Spleen (tissue), 11 donors: Measurements from ENCODE around the gene C11orf65. TPM values are rescaled to one million over a fixed set of nuclear protein-coding genes. Genes with fewer than 3 reads are reported as not detected.
A peak's percentile ranks its signal among the peaks of the same experiment; 100 is the strongest.
"Not testable (repeated sequence)": the region's sequence is repeated elsewhere in the genome, so short reads cannot be mapped to it uniquely, and the experiment has no call there.

ENCODE experiments used
- DNase-seq: peaks from one replicate; pipeline ENCODE4 v3.0.0-alpha.2; 2020
- H3K27ac ChIP-seq, 8 donors: fragments of 200-600 bp; sonication (generic) in 7 of 8; 1 replicate in 4 of 8; 2 replicates in 4 of 8; pipeline versions ENCODE4 v1.5.0 to v1.8.0; 2016 to 2021; ENCODE audit warnings: inconsistent platforms in 4 of 8, mild to moderate bottlenecking in 4 of 8, moderate library complexity in 1 of 8
- H3K27me3 ChIP-seq, 7 donors: fragments of 200-600 bp; sonication (generic) in 6 of 7; replicated peaks in 1 of 7; 1 replicate in 4 of 7; 2 replicates in 3 of 7; pipeline versions ENCODE4 v1.5.0 to v1.8.0; 2016 to 2021; ENCODE audit warnings: inconsistent platforms in 3 of 7, mild to moderate bottlenecking in 1 of 7
- H3K36me3 ChIP-seq, 6 donors: fragments of 200-600 bp; sonication (generic) in 5 of 6; 1 replicate in 4 of 6; 2 replicates in 2 of 6; pipeline versions ENCODE4 v1.5.0 to v1.8.0; 2016 to 2021; ENCODE audit warnings: inconsistent platforms in 2 of 6
- H3K4me1 ChIP-seq, 6 donors: fragments of 200-600 bp; sonication (generic) in 5 of 6; 1 replicate in 3 of 6; 2 replicates in 3 of 6; pipeline versions ENCODE4 v1.5.0 to v1.8.0; 2016 to 2021; ENCODE audit warnings: inconsistent platforms in 3 of 6
- H3K4me3 ChIP-seq, 8 donors: fragments of 200-600 bp; sonication (generic) in 7 of 8; 1 replicate in 4 of 8; 2 replicates in 4 of 8; pipeline versions ENCODE4 v1.5.0 to v1.8.0; 2016 to 2021; ENCODE audit warnings: inconsistent platforms in 4 of 8, mild to moderate bottlenecking in 4 of 8, moderate library complexity in 2 of 8
- H3K9me3 ChIP-seq, 8 donors: fragments of 200-600 bp; sonication (generic) in 7 of 8; 1 replicate in 4 of 8; 2 replicates in 4 of 8; pipeline versions ENCODE4 v1.5.0 to v1.8.0; 2016 to 2021; ENCODE audit warnings: inconsistent platforms in 4 of 8
- CTCF ChIP-seq, 11 experiments: fragments of 200-600 bp in 7 of 11; fragments of 450-650 bp in 4 of 11; sonication (generic) in 4 of 11; IDR thresholded peaks in 8 of 11; conservative IDR thresholded peaks in 3 of 11; 1 replicate in 7 of 11; 2 replicates in 4 of 11; pipeline versions ENCODE4 v1.4.0 to v1.8.0; 2016 to 2021; ENCODE audit warnings: antibody characterized with exemption in 11 of 11, inconsistent platforms in 4 of 11, mild to moderate bottlenecking in 1 of 11
- POLR2A ChIP-seq, 3 donors: fragments of 450-650 bp; IDR thresholded peaks; one replicate each; pipeline ENCODE4 v1.5.1; 2017; ENCODE audit warnings: antibody characterized with exemption in 3 of 3, mild to moderate bottlenecking in 1 of 3
- POLR2AphosphoS5 ChIP-seq, 3 donors: sonication (generic); formaldehyde crosslinking; IDR thresholded peaks; one replicate each; pipeline ENCODE4 v1.5.1; 2017; ENCODE audit warnings: antibody characterized with exemption in 3 of 3
- WGBS, 5 donors: extraction: QIAGEN DNeasy Blood & Tissue Kit in 3 of 5; methylation state at CpG; one replicate each; pipeline versions ENCODE4 v1.1.5 to v1.1.7; 2013 to 2018; 5-methylcytosine and 5-hydroxymethylcytosine counted together
- intact Hi-C: fragments of 100-400 bp; cut with DNase I; formaldehyde crosslinking; loops from one replicate; pipeline ENCODE4 v1.15.0; 2023; ENCODE audit warnings: low total_unique reads
- polyA plus RNA-seq, 3 donors: library from polyadenylated mRNA; stranded (reverse); fragments of 200-250 nt; gene quantifications; one replicate each; pipeline ENCODE4 v1.2.1, GENCODE V29; 2013
- total RNA-seq, 7 donors: library from RNA; depleted of rRNA in 3 of 7; stranded (reverse); fragments of >200 nt in 3 of 7; fragmentation: NEBNext Ultra II Directional in 4 of 7; extraction: Animal tissue kit (Norgen Biotek cat#: 25700) in 4 of 7; gene quantifications; one replicate each; pipeline versions ENCODE4 v1.1.0 to v1.2.1, GENCODE V29; 2016 to 2021
- donor health status: healthy with polysubstance abuse.
- donor health status: DM: no; HTN: no; CAD: no; lungs with moderate emphysema.
- donor health status: DM: no; HTN: no; CAD: no.
- donor health status: Bipolar disorder and iron deficiency.
- donor health status: healthy.
- donor health status: DM: no; HTN: no; CAD: no.
- donor health status: DM: yes; HTN: yes; CAD: no.

C11orf65 gene
- total and polyA plus RNA-seq, 10 donors, result 0.22 to 1.0 (median 0.59) TPM; not detected in 1

GRCh38 chr11:108388576-108388975 is 78.8 kb downstream of the C11orf65 start:
- H3K4me1 ChIP-seq, result no peaks in the 10 kb centered on the region
- intact Hi-C loops, result no loop called here
- DNase-seq, result no peak
- WGBS, 5 donors, result 68 to 88% (median 82%) methylated on average over 5 of the region's 5 CpGs
- H3K27ac ChIP-seq, result no peak overlapping the region
- no peaks in the 10 kb centered on the region for H3K9me3 ChIP-seq
- TF ChIP-seq POLR2AphosphoS5 (IDR thresholded peaks at IDR 0.05) (no peak), CTCF (IDR thresholded peaks at IDR 0.05 in 8 of 11, conservative IDR thresholded peaks at IDR 0.05 in 3 of 11) (no peak), POLR2A (IDR thresholded peaks at IDR 0.05) (no peak)
- no peaks in the 10 kb centered on the region for H3K36me3 ChIP-seq
- H3K4me3 ChIP-seq, result no peak overlapping the region
- H3K27me3 ChIP-seq, result no peaks in the 10 kb centered on the region

- H3K36me3 ChIP-seq, result peaks cover 0 to 38% (median 3%) of the 10 kb centered on the region in 6 donors
- WGBS, 5 donors, result 92 to 97% (median 95%) methylated on average over 24 of the region's 24 CpGs
- peaks cover 0 to 22% (median 12%) of the 10 kb centered on the region in 8 donors for H3K9me3 ChIP-seq
- H3K27ac ChIP-seq, H3K27me3 ChIP-seq, DNase-seq, H3K4me1 ChIP-seq, intact Hi-C loops, H3K4me3 ChIP-seq: not testable (repeated sequence)
- peak in 2 of 3 donors; percentile 32 to 60 for TF ChIP-seq POLR2AphosphoS5 (IDR thresholded peaks at IDR 0.05)
Measured at GRCh38 chr11:108373505-108373904, 93.8 kb downstream of the C11orf65 start.

GRCh38 chr11:108370990-108371389 is 96.3 kb downstream of the C11orf65 start:
- Histone ChIP-seq H3K36me3 (peaks cover 0 to 63% (median 16%) of the 10 kb centered on the region in 6 donors), H3K27me3 (no peaks in the 10 kb centered on the region)

GRCh38 chr11:108370315-108370714 is 97.0 kb downstream of the C11orf65 start:
- Histone ChIP-seq H3K27me3 (no peaks in the 10 kb centered on the region), H3K4me3 (no peak overlapping the region), H3K27ac (no peak overlapping the region), H3K4me1 (no peaks in the 10 kb centered on the region), H3K36me3 (peaks cover 0 to 70% (median 23%) of the 10 kb centered on the region in 6 donors), H3K9me3 (peaks cover 0 to 22% (median 12%) of the 10 kb centered on the region in 8 donors)
- no peak for DNase-seq
- no peak for TF ChIP-seq POLR2AphosphoS5 (IDR thresholded peaks at IDR 0.05)
- TF ChIP-seq POLR2A (IDR thresholded peaks at IDR 0.05), result no peak
- no peak for TF ChIP-seq CTCF (IDR thresholded peaks at IDR 0.05 in 8 of 11, conservative IDR thresholded peaks at IDR 0.05 in 3 of 11)
- intact Hi-C loops, result no loop called here

More at GRCh38 chr11:108370990-108371389, 96.3 kb downstream of the C11orf65 start:
- Histone ChIP-seq H3K27ac (no peak overlapping the region), H3K9me3 (peaks cover 0 to 22% (median 12%) of the 10 kb centered on the region in 8 donors), H3K4me3 (no peak overlapping the region), H3K4me1 (no peaks in the 10 kb centered on the region)
- TF ChIP-seq CTCF (IDR thresholded peaks at IDR 0.05 in 8 of 11, conservative IDR thresholded peaks at IDR 0.05 in 3 of 11) (no peak), POLR2A (IDR thresholded peaks at IDR 0.05) (no peak), POLR2AphosphoS5 (IDR thresholded peaks at IDR 0.05) (no peak)
- no peak for DNase-seq
- intact Hi-C loops, result no loop called here
- WGBS, 5 donors, result 74 to 79% (median 77%) methylated on average over 5 of the region's 5 CpGs

- 69 to 97% (median 85%) methylated on average over 5 of the region's 5 CpGs for WGBS, 5 donors
- no peaks in the 10 kb centered on the region for H3K4me1 ChIP-seq
- no peak overlapping the region for H3K4me3 ChIP-seq
- peaks cover 0 to 19% (median 11%) of the 10 kb centered on the region in 8 donors for H3K9me3 ChIP-seq
- no peaks in the 10 kb centered on the region for H3K27me3 ChIP-seq
- intact Hi-C loops, result no loop called here
- DNase-seq, result no peak
- peaks cover 0 to 83% (median 31%) of the 10 kb centered on the region in 6 donors for H3K36me3 ChIP-seq
- TF ChIP-seq CTCF (IDR thresholded peaks at IDR 0.05 in 8 of 11, conservative IDR thresholded peaks at IDR 0.05 in 3 of 11), result no peak
- no peak for TF ChIP-seq POLR2AphosphoS5 (IDR thresholded peaks at IDR 0.05)
- no peak for TF ChIP-seq POLR2A (IDR thresholded peaks at IDR 0.05)
- H3K27ac ChIP-seq, result no peak overlapping the region
Measured at GRCh38 chr11:108369064-108369463, 98.3 kb downstream of the C11orf65 start.
